ENCODE results near the gene RNF181.
A peak's percentile ranks its signal among the peaks of the same experiment; 100 is the strongest.

RNF181 gene

GRCh38 chr2:85560812-85561279 is 34.7 kb upstream of the RNF181 start:
- Mint-ChIP-seq H3K9me3 (no peaks in the 10 kb centered on the region), H3K4me3 (peak overlapping the region; percentile 98), H3K4me1 (peaks cover 44% of the 10 kb centered on the region), H3K27me3 (no peaks in the 10 kb centered on the region), H3K27ac (peak overlapping the region; percentile 79), H3K36me3 (peaks cover 4% of the 10 kb centered on the region)

GRCh38 chr2:85561280-85562212 is 34.0 kb upstream of the RNF181 start, which contains the start of gene GGCX:
TSS of gene GGCX (minus strand) at chr2:85561493. CDS start at chr2:85561428, 65 bp downstream.
- H3K36me3 Mint-ChIP-seq, result peaks cover 3% of the 10 kb centered on the region
- H3K9me3 Mint-ChIP-seq, result no peaks in the 10 kb centered on the region
- no peaks in the 10 kb centered on the region for H3K27me3 Mint-ChIP-seq
- H3K27ac Mint-ChIP-seq, result peak within 1 kb of the TSS; percentile 94
- peak within 1 kb of the TSS; percentile 98 for H3K4me3 Mint-ChIP-seq
- H3K4me1 Mint-ChIP-seq, result peaks cover 44% of the 10 kb centered on the region

- H3K4me1 Mint-ChIP-seq, result peaks cover 32% of the 10 kb centered on the region
- no peaks in the 10 kb centered on the region for H3K9me3 Mint-ChIP-seq
- no peaks in the 10 kb centered on the region for H3K27me3 Mint-ChIP-seq
- no peak overlapping the region for H3K4me3 Mint-ChIP-seq
- peak overlapping the region; percentile 71 for H3K27ac Mint-ChIP-seq
- H3K36me3 Mint-ChIP-seq, result no peaks in the 10 kb centered on the region
Observed at GRCh38 chr2:85564144-85564563, 31.4 kb upstream of the RNF181 start.

GRCh38 chr2:85566265-85566664 is 29.3 kb upstream of the RNF181 start:
- Mint-ChIP-seq H3K9me3 (no peaks in the 10 kb centered on the region), H3K36me3 (no peaks in the 10 kb centered on the region), H3K4me1 (peaks cover 13% of the 10 kb centered on the region), H3K4me3 (no peak overlapping the region), H3K27me3 (no peaks in the 10 kb centered on the region), H3K27ac (no peak overlapping the region)

- Mint-ChIP-seq H3K36me3 (no peaks in the 10 kb centered on the region), H3K4me1 (peaks cover 33% of the 10 kb centered on the region), H3K27me3 (no peaks in the 10 kb centered on the region), H3K27ac (no peak overlapping the region), H3K9me3 (no peaks in the 10 kb centered on the region), H3K4me3 (no peak overlapping the region)
Observed at GRCh38 chr2:85575739-85576138, 19.8 kb upstream of the RNF181 start.

- Mint-ChIP-seq H3K4me3 (peak overlapping the region; percentile 91), H3K9me3 (no peaks in the 10 kb centered on the region), H3K36me3 (no peaks in the 10 kb centered on the region), H3K4me1 (peaks cover 40% of the 10 kb centered on the region), H3K27ac (peak overlapping the region; percentile 83), H3K27me3 (no peaks in the 10 kb centered on the region)
Observed at GRCh38 chr2:85577063-85577385, 18.5 kb upstream of the RNF181 start.

- Mint-ChIP-seq H3K4me1 (peaks cover 44% of the 10 kb centered on the region), H3K36me3 (no peaks in the 10 kb centered on the region), H3K9me3 (no peaks in the 10 kb centered on the region), H3K27me3 (no peaks in the 10 kb centered on the region), H3K27ac (peak within 1 kb of the TSS; percentile 83), H3K4me3 (peak within 1 kb of the TSS; percentile 91)
Observed at GRCh38 chr2:85577386-85578242, 17.9 kb upstream of the RNF181 start, which contains the start of gene VAMP8. TSS of gene VAMP8 (plus strand) at chr2:85577586. CDS start at chr2:85577647, 61 bp downstream.

GRCh38 chr2:85578243-85579180 is 17.0 kb upstream of the RNF181 start:
- Mint-ChIP-seq H3K9me3 (no peaks in the 10 kb centered on the region), H3K27me3 (no peaks in the 10 kb centered on the region), H3K27ac (peak overlapping the region; percentile 83), H3K4me1 (peaks cover 52% of the 10 kb centered on the region), H3K4me3 (peak overlapping the region; percentile 91), H3K36me3 (no peaks in the 10 kb centered on the region)

- peaks cover 57% of the 10 kb centered on the region for H3K4me1 Mint-ChIP-seq
Observed at GRCh38 chr2:85579266-85579935, 16.1 kb upstream of the RNF181 start.

GRCh38 chr2:85580206-85580605 is 15.3 kb upstream of the RNF181 start:
- H3K27ac Mint-ChIP-seq, result peak overlapping the region; percentile 62
- H3K36me3 Mint-ChIP-seq, result no peaks in the 10 kb centered on the region
- H3K27me3 Mint-ChIP-seq, result no peaks in the 10 kb centered on the region
- H3K4me3 Mint-ChIP-seq, result peak overlapping the region; percentile 39
- H3K4me1 Mint-ChIP-seq, result peaks cover 62% of the 10 kb centered on the region
- no peaks in the 10 kb centered on the region for H3K9me3 Mint-ChIP-seq

More at GRCh38 chr2:85579266-85579935, 16.1 kb upstream of the RNF181 start:
- no peaks in the 10 kb centered on the region for H3K9me3 Mint-ChIP-seq
- no peaks in the 10 kb centered on the region for H3K36me3 Mint-ChIP-seq
- H3K27ac Mint-ChIP-seq, result peak overlapping the region; percentile 83
- peak overlapping the region; percentile 91 for H3K4me3 Mint-ChIP-seq
- H3K27me3 Mint-ChIP-seq, result no peaks in the 10 kb centered on the region

- Mint-ChIP-seq H3K9me3 (no peaks in the 10 kb centered on the region), H3K4me3 (no peak overlapping the region), H3K27me3 (no peaks in the 10 kb centered on the region), H3K4me1 (peaks cover 70% of the 10 kb centered on the region), H3K36me3 (no peaks in the 10 kb centered on the region), H3K27ac (peak overlapping the region; percentile 39)
Observed at GRCh38 chr2:85582492-85582891, 13.1 kb upstream of the RNF181 start.

- Mint-ChIP-seq H3K36me3 (no peaks in the 10 kb centered on the region), H3K4me1 (peaks cover 68% of the 10 kb centered on the region), H3K27ac (peak overlapping the region; percentile 92), H3K4me3 (peak overlapping the region; percentile 87), H3K9me3 (no peaks in the 10 kb centered on the region), H3K27me3 (no peaks in the 10 kb centered on the region)
Observed at GRCh38 chr2:85583667-85584353, 11.7 kb upstream of the RNF181 start.

GRCh38 chr2:85584354-85584856 is 11.1 kb upstream of the RNF181 start, which contains the start of gene VAMP5:
TSS of gene VAMP5 (plus strand) at chr2:85584431. CDS start at chr2:85584491, 60 bp downstream.
- Mint-ChIP-seq H3K9me3 (no peaks in the 10 kb centered on the region), H3K4me1 (peaks cover 64% of the 10 kb centered on the region), H3K36me3 (no peaks in the 10 kb centered on the region), H3K27me3 (no peaks in the 10 kb centered on the region), H3K27ac (peak within 1 kb of the TSS; percentile 94), H3K4me3 (peak within 1 kb of the TSS; percentile 87)
